Ascending aorta (tissue), 2 donors: ENCODE data around the gene CELF2. TPM values are rescaled to one million over a fixed set of nuclear protein-coding genes. Genes with fewer than 3 reads are reported as not detected.

Experiments used
- DNase-seq, 2 donors: peaks; one replicate each; pipeline ENCODE4 v3.0.0-alpha.2; 2019; ENCODE audit warnings: low spot score in 2 of 2
- H3K27ac ChIP-seq, 2 donors: fragments of 200-600 bp; sonication (generic); one replicate each; pipeline ENCODE4 v1.5.1; 2016 to 2017; ENCODE audit warnings: mild to moderate bottlenecking in 1 of 2
- H3K27me3 ChIP-seq: fragments of 200-600 bp; sonication (generic); one replicate; pipeline ENCODE4 v1.5.1; 2017
- H3K36me3 ChIP-seq, 2 donors: fragments of 200-600 bp; sonication (generic); one replicate each; pipeline ENCODE4 v1.5.1; 2016
- H3K4me1 ChIP-seq, 2 donors: fragments of 200-600 bp; sonication (generic); one replicate each; pipeline ENCODE4 v1.5.1; 2016 to 2017; ENCODE audit warnings: mild to moderate bottlenecking in 1 of 2
- H3K4me3 ChIP-seq, 2 donors: fragments of 200-600 bp; sonication (generic); one replicate each; pipeline ENCODE4 v1.5.1; 2016 to 2017; ENCODE audit warnings: mild to moderate bottlenecking in 1 of 2
- H3K9me3 ChIP-seq, 2 donors: fragments of 200-600 bp; sonication (generic); one replicate each; pipeline ENCODE4 v1.5.1; 2016
- intact Hi-C: fragments of 100-400 bp; cut with DNase I; formaldehyde crosslinking; loops from one replicate; pipeline ENCODE4 v1.15.1; 2023
- total RNA-seq: library from RNA; depleted of rRNA; stranded (reverse); fragments of >200 nt; gene quantifications from one replicate; pipeline ENCODE4 v1.1.0, GENCODE V29; 2016
- TF ChIP-seq, protein P1 (sequence below), 3 experiments: fragments of 200-600 bp in 2 of 3; fragments of 450-650 bp in 1 of 3; sonication (generic) in 2 of 3; IDR thresholded peaks; one replicate each; pipeline ENCODE4 v1.5.1; 2016 to 2019; ENCODE audit warnings: antibody characterized with exemption in 3 of 3, mild to moderate bottlenecking in 1 of 3, moderate library complexity in 1 of 3

CELF2 gene
- total RNA-seq, 1 donor from 2014 or later = 26.6 TPM

DNA sequence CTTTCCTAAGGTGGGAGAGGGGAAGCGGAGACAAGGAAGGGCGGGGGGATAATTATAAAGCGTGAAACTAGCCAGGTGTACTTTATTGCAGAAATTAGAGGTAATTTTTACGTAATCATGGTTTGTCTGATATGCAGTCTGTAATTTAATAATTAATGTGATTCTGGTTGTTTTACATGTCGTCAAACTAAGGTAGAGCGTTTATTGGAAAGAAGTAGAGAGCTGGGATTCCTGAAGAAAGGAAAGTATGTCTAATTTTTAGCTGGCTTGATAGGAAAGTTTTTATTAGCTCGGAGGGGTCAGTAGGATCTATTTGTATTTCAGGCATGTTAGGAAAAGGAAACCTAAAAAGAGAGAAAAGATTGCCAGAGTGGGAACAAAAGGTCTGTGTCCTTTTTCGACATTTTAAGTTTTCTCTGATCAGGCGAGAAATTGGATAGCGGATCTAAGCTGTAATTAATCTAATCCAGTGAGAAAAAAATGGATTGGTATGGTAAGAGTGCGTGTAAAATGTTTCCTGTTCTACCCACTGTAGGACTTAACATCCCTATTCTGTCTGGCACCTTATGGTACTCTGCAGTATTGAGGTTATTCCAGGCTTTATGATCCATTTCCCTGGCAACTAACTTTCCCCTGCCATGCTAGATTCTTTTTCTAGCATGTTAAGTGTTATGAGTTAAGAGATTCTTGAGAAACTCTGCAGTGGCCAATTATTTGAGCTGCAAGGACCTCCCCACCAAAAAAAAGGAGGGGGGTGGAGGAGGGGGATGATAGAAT, 1.4 kb downstream of the CELF2 start:
- intact Hi-C loops = loop anchor here (2.0 to 5.0 kb wide), 7 partner anchors 18 to 412 kb away; no protein-coding TSS in a partner anchor
- Histone ChIP-seq H3K27ac (peak overlapping the region in 1 of 2 donors; percentile 83), H3K4me1 (peaks cover 0 to 7% of the 10 kb centered on the region in 2 donors)

DNA sequence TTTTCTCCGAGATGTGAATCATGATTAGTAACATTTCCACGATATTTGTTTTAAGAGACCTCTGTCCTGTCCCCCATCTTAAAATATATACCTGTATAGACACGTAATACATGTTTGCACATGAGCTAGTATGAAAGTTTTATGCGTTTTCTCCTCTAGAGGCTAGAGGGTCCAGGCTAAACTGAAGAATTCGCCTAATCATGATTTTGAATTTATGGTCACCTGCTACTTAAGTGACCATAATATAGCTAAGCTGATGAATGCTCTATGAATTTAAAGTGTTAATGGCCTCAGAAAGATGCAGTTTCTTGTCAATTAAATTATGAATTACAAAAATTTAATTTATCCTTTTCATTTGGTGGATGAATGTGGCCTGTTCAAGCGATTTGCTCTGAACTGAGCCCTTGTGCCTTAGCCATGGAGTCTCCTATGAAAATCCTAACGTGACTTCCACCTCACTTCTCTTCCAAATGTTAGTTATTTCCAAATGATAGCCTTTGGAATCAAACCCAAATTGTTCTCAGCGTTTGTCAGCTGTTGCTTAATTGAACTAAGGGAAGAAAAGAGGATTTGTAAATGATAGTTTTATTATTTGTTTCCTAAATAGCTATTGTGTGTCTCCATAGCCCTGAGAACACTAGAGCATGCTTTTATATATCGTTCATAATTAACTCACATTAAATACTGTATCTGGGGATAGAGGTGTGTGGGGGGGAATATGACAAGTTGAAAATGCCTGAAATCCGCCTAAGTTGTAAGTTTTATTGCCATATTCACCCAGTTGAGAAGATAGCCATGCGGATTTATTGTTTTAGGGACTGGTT, 2.3 kb downstream of the CELF2 start:
- no peak for DNase-seq
- no peak overlapping the region for H3K27ac ChIP-seq
- H3K4me1 ChIP-seq = peaks cover 0 to 7% of the 10 kb centered on the region in 2 donors
- no peaks in the 10 kb centered on the region for H3K9me3 ChIP-seq
- no peaks in the 10 kb centered on the region for H3K27me3 ChIP-seq
- peak overlapping the region in 1 of 2 donors; percentile 77 for H3K4me3 ChIP-seq
- intact Hi-C loops = loop anchor here (2.0 to 5.0 kb wide), 7 partner anchors 17 to 413 kb away; no protein-coding TSS in a partner anchor
- TF ChIP-seq, protein P1, sequence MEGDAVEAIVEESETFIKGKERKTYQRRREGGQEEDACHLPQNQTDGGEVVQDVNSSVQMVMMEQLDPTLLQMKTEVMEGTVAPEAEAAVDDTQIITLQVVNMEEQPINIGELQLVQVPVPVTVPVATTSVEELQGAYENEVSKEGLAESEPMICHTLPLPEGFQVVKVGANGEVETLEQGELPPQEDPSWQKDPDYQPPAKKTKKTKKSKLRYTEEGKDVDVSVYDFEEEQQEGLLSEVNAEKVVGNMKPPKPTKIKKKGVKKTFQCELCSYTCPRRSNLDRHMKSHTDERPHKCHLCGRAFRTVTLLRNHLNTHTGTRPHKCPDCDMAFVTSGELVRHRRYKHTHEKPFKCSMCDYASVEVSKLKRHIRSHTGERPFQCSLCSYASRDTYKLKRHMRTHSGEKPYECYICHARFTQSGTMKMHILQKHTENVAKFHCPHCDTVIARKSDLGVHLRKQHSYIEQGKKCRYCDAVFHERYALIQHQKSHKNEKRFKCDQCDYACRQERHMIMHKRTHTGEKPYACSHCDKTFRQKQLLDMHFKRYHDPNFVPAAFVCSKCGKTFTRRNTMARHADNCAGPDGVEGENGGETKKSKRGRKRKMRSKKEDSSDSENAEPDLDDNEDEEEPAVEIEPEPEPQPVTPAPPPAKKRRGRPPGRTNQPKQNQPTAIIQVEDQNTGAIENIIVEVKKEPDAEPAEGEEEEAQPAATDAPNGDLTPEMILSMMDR (IDR thresholded peaks at IDR 0.05) = no peak
- no peaks in the 10 kb centered on the region for H3K36me3 ChIP-seq

More for the DNA sequence above, 1.4 kb downstream of the CELF2 start:
- no peaks in the 10 kb centered on the region for H3K9me3 ChIP-seq
- no peaks in the 10 kb centered on the region for H3K27me3 ChIP-seq
- DNase-seq = no peak
- peak overlapping the region; percentile 77 to 78 for H3K4me3 ChIP-seq
- H3K36me3 ChIP-seq = no peaks in the 10 kb centered on the region
- TF ChIP-seq, protein P1 (IDR thresholded peaks at IDR 0.05) = no peak

DNA sequence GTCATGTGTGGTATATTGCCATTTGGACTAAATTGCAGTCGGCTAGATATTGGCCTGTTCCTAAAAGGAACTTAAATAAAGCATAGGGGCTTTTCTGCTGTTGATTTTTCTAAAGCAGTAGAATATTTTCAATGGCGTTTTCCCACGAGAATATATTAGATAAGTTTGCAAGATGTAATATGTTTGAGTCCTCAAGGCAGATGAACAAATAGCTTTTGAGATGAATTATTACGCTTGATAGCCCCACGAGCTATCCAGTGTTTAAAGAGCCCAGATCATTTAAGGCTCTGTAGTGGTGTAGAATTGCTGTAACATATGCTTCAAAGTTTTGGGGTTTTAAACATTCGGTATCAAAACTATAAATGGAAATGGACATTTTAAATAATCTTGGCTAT, 2.9 kb downstream of the CELF2 start:
- Histone ChIP-seq H3K4me1 (peaks cover 0 to 7% of the 10 kb centered on the region in 2 donors), H3K36me3 (no peaks in the 10 kb centered on the region), H3K27ac (no peak overlapping the region), H3K4me3 (no peak overlapping the region), H3K9me3 (no peaks in the 10 kb centered on the region), H3K27me3 (no peaks in the 10 kb centered on the region)
- TF ChIP-seq, protein P1 (IDR thresholded peaks at IDR 0.05) = no peak
- intact Hi-C loops = no loop called here
- no peak for DNase-seq

DNA sequence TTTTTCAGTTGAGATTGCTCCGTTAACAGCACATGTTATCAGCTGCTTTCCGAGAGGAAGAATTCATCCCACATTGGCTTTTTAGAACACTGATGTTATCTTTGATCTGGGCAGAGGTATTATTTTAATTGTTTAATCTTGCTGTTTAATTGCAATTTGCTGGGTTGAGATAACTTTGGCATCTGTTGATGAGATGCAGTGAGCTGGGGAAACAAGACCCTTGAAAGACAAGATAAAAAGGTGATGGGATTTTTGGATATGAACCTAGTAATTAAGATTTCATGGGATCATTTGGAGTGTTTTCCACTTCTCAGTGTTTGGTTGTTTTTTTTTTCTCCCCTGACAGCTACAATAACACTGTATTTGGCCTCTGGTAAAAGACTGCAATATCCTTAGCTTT, 4.5 kb downstream of the CELF2 start:
- Histone ChIP-seq H3K4me3 (no peak overlapping the region), H3K27ac (no peak overlapping the region), H3K9me3 (no peaks in the 10 kb centered on the region), H3K27me3 (no peaks in the 10 kb centered on the region), H3K4me1 (peaks cover 0 to 6% of the 10 kb centered on the region in 2 donors), H3K36me3 (no peaks in the 10 kb centered on the region)
- intact Hi-C loops = no loop called here
- TF ChIP-seq, protein P1 (IDR thresholded peaks at IDR 0.05) = no peak
- no peak for DNase-seq

DNA sequence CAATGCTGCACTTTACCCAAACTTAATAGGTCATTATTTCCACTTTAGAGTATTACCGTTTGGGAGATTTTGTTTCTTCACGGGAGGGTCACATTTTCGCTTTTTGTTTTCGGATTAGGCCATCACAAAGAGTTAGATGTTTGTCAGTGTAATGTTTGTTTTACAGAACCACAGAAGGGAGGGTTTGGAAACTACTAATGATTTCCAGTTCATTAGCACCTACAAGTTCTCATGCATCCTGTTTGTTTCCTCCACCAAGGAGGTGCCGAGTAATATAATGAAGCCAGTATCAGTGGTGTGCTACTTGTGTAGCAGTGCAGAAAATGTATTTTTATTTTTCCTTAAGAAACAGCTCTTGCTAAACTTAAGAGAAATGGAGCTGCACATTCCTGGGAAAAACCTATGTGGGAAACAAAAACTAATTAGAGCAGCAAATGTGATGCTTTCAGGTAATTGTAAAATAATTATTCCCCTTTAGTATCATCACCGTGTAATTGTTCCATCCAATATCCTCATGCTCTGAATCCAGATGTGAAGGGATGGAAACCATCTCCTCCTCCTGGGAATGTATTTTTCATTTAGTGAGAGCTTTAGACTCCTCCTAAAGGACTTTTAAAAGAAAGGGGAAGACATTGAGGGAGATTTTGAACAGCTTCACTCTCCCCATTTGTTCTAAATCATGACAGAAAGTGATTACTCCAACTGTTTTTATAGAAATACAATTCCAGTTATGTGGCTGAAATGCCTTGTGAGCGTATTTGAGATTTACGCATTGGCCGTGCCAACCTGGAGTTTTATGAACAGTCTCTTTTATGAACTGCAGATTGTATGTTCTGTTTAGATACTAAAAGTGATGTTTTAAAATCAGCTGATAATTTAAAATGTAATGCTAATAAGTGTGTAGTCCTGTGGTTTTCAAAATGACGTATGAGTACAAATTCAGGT, 5.6 kb downstream of the CELF2 start:
- H3K4me3 ChIP-seq = no peak overlapping the region
- H3K9me3 ChIP-seq = no peaks in the 10 kb centered on the region
- H3K27ac ChIP-seq = no peak overlapping the region
- intact Hi-C loops = no loop called here
- DNase-seq = no peak
- no peaks in the 10 kb centered on the region for H3K36me3 ChIP-seq
- TF ChIP-seq, protein P1 (IDR thresholded peaks at IDR 0.05) = no peak
- H3K27me3 ChIP-seq = no peaks in the 10 kb centered on the region
- peaks cover 0 to 4% of the 10 kb centered on the region in 2 donors for H3K4me1 ChIP-seq
